PFSK-1 (cell line): ENCODE measurements around the gene IFIT1.

Experiments used
- FOXP2 ChIP-seq: optimal IDR thresholded peaks from 2 replicates; pipeline ENCODE3; 2011; ENCODE audit warnings: borderline replicate concordance, control low read depth, inconsistent platforms; ENCODE audit not compliant: insufficient read depth; ENCODE audit errors: extremely low read length, extremely low read depth
- POLR2AphosphoS5 ChIP-seq: IDR thresholded peaks from 2 replicates; pipeline ENCODE4 v1.6.1; 2012; ENCODE audit warnings: low read depth, mild to moderate bottlenecking, control low read depth, low read length, moderate library complexity
- REST ChIP-seq, 2 experiments: IDR thresholded peaks; 2 replicates each; pipeline versions ENCODE4 v1.6.1 to v1.8.0; 2011 to 2012; ENCODE audit warnings: low read depth in 2 of 2, low read length in 2 of 2, control low read depth in 1 of 2, inconsistent platforms in 1 of 2, mild to moderate bottlenecking in 1 of 2, moderate library complexity in 1 of 2; ENCODE audit not compliant: insufficient read depth in 1 of 2
- SIN3A ChIP-seq: IDR thresholded peaks from 2 replicates; pipeline ENCODE4 v1.6.1; 2012; ENCODE audit warnings: mild to moderate bottlenecking, low read length, moderate library complexity, borderline replicate concordance; ENCODE audit not compliant: insufficient read depth
- TAF1 ChIP-seq: IDR thresholded peaks from 2 replicates; pipeline ENCODE4 v1.6.1; 2012; ENCODE audit warnings: low read length, control low read depth, borderline replicate concordance; ENCODE audit not compliant: insufficient read depth

The IFIT1 gene

GRCh38 chr10:89399956-89400355 is 7.5 kb downstream of the IFIT1 start:
- TF ChIP-seq TAF1 (no peak), POLR2AphosphoS5 (no peak), SIN3A (no peak), REST (IDR thresholded peaks at IDR 0.05; ENCODE audit: insufficient read depth in 1 of 2, low read depth in 2 of 2, low read length in 2 of 2) (no peak), FOXP2 (no peak)

GRCh38 chr10:89403043-89403442 is 10.6 kb downstream of the IFIT1 start:
- TF ChIP-seq POLR2AphosphoS5 (no peak), SIN3A (no peak), TAF1 (no peak), FOXP2 (no peak), REST (IDR thresholded peaks at IDR 0.05; ENCODE audit: insufficient read depth in 1 of 2, low read depth in 2 of 2, low read length in 2 of 2) (no peak)

- no peak for TF ChIP-seq SIN3A
- TF ChIP-seq POLR2AphosphoS5, result no peak
- TF ChIP-seq FOXP2, result no peak
- TF ChIP-seq REST (IDR thresholded peaks at IDR 0.05; ENCODE audit: insufficient read depth in 1 of 2, low read depth in 2 of 2, low read length in 2 of 2), result no peak
- no peak for TF ChIP-seq TAF1
These were observed 12.0 kb downstream of the IFIT1 start for GRCh38 chr10:89404104-89405047.

- TF ChIP-seq REST (IDR thresholded peaks at IDR 0.05; ENCODE audit: insufficient read depth in 1 of 2, low read depth in 2 of 2, low read length in 2 of 2) (no peak), TAF1 (no peak), POLR2AphosphoS5 (no peak), FOXP2 (no peak), SIN3A (no peak)
These were observed 21.0 kb downstream of the IFIT1 start for GRCh38 chr10:89413398-89413912.
